Fibroblast of the aortic adventitia (primary cell): ENCODE data around the gene BCAS1. TPM values are rescaled to one million over a fixed set of nuclear protein-coding genes. Genes with fewer than 3 reads are reported as not detected.

Experiments
- DNase-seq: peaks from one replicate; pipeline ENCODE4 v3.0.0-alpha.2; 2010; ENCODE audit warnings: low read depth
- H3K4me3 ChIP-seq: 2 replicates; pipeline ENCODE4 v1.5.1; 2011; ENCODE audit warnings: low read depth, mild to moderate bottlenecking, control low read depth, low read length, moderate library complexity
- CTCF ChIP-seq: IDR thresholded peaks from 2 replicates; pipeline ENCODE4 v1.5.1; 2011; ENCODE audit warnings: mild to moderate bottlenecking, low read length, control low read depth, inconsistent platforms; ENCODE audit not compliant: insufficient read depth
- total RNA-seq: library from RNA; depleted of rRNA; stranded (reverse); fragments of >200 nt; gene quantifications from 2 replicates; pipeline ENCODE4 v1.2.3, GENCODE V29; 2012; ENCODE audit warnings: low replicate concordance

The BCAS1 gene
- total RNA-seq, 1 donor = 0.09 TPM

- DNase-seq = peak; percentile 30
- no peak for TF ChIP-seq CTCF
- H3K4me3 ChIP-seq = no peak overlapping the region
These were observed 166.8 kb downstream of the BCAS1 start for GRCh38 chr20:53903652-53903987.

GRCh38 chr20:53902968-53903651 lies 167.3 kb downstream of the BCAS1 start:
- peak; percentile 23 for DNase-seq
- no peak overlapping the region for H3K4me3 ChIP-seq
- TF ChIP-seq CTCF = no peak

DNA sequence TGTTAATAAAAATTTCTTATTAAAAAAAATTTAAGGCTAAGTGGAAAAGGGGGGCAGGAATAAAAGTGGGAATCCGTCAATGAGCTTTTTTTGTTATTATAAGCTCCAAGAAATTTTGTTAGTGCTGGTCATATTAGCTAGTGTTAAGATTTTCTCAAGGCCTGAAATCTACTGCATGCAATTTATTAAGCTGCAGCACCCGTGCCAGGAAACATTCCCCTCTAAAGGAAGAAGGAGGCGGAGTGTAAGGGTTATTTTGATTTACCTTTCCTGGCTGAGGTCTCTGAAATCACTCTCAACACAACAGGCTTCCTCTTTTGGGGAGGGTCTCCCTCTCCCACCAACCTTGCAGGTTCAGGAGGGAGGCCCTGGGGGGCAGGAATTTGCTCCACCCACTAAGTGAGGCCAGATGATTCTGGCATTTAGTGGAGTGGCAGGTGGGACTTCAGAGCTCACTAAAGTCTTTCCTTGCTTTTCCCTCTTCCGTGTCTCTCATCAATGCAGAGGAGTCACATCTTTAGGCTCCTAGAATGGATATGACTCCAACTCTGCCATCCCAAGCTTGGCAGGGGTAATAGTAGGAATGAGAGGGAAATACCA lies 168.8 kb downstream of the BCAS1 start:
- DNase-seq = no peak
- no peak overlapping the region for H3K4me3 ChIP-seq
- no peak for TF ChIP-seq CTCF

- H3K4me3 ChIP-seq = no peak overlapping the region
- DNase-seq = peak; percentile 81
- TF ChIP-seq CTCF = no peak
These were observed 169.3 kb downstream of the BCAS1 start for GRCh38 chr20:53901064-53901463.

GRCh38 chr20:53900380-53900999 lies 169.9 kb downstream of the BCAS1 start:
- DNase-seq = peak; percentile 95
- H3K4me3 ChIP-seq = no peak overlapping the region
- TF ChIP-seq CTCF = no peak

GRCh38 chr20:53899351-53900167 lies 170.8 kb downstream of the BCAS1 start:
- no peak overlapping the region for H3K4me3 ChIP-seq
- peak; percentile 79 for DNase-seq
- TF ChIP-seq CTCF = no peak
